Ishikawa (cell line): ENCODE data around the gene SERPIND1.

Experiments used
- CEBPB ChIP-seq: IDR thresholded peaks from 2 replicates; pipeline ENCODE4 v1.6.1; 2012
- EP300 ChIP-seq: IDR thresholded peaks from 2 replicates; pipeline ENCODE4 v1.6.1; 2012; ENCODE audit warnings: borderline replicate concordance
- NFIC ChIP-seq: IDR thresholded peaks from 2 replicates; pipeline ENCODE4 v1.6.1; 2012
- RAD21 ChIP-seq: IDR thresholded peaks from 2 replicates; pipeline ENCODE4 v1.6.1; 2012; ENCODE audit warnings: low read depth
- REST ChIP-seq: IDR thresholded peaks from 2 replicates; pipeline ENCODE4 v1.6.1; 2012; ENCODE audit warnings: low read depth, mild to moderate bottlenecking
- TAF1 ChIP-seq: IDR thresholded peaks from 2 replicates; pipeline ENCODE4 v1.6.1; 2012; ENCODE audit warnings: low read depth, mild to moderate bottlenecking
- YY1 ChIP-seq: IDR thresholded peaks from 2 replicates; pipeline ENCODE4 v1.6.1; 2012; ENCODE audit warnings: low read depth

GRCh38 chr22:20805972-20806471, 32.1 kb downstream of the SERPIND1 start:
- TF ChIP-seq EP300 (no peak), YY1 (no peak), REST (no peak), RAD21 (no peak), CEBPB (no peak), NFIC (no peak), TAF1 (no peak)
